Body of pancreas (tissue), 4 donors: ENCODE data around the gene ASTN2. TPM values are rescaled to one million over a fixed set of nuclear protein-coding genes. Genes with fewer than 3 reads are reported as not detected.

Experiments
- ATAC-seq: fragments of 150-250 bp; one replicate; pipeline ENCODE4 v1.9.1; 2016
- DNase-seq, 4 donors: peaks; one replicate each; pipeline ENCODE4 v3.0.0-alpha.2; 2019
- H3K27ac ChIP-seq, 4 donors: fragments of 200-600 bp; sonication (generic); 1 replicate in 3 of 4; 2 replicates in 1 of 4; pipeline versions ENCODE4 v1.5.1 to v1.6.1; 2016 to 2019; ENCODE audit warnings: mild to moderate bottlenecking in 1 of 4, mixed read lengths in 1 of 4, moderate library complexity in 1 of 4
- H3K27me3 ChIP-seq, 2 donors: fragments of 200-600 bp; sonication (generic); one replicate each; pipeline ENCODE4 v1.6.0; 2016; ENCODE audit warnings: mild to moderate bottlenecking in 1 of 2
- H3K36me3 ChIP-seq, 2 donors: fragments of 200-600 bp; sonication (generic); replicated peaks in 1 of 2; 2 replicates each; pipeline ENCODE4 v1.5.1; 2016; ENCODE audit warnings: low read depth in 2 of 2; ENCODE audit not compliant: insufficient read depth in 1 of 2
- H3K4me1 ChIP-seq: fragments of 200-600 bp; sonication (generic); one replicate; pipeline ENCODE4 v1.6.0; 2016
- H3K4me3 ChIP-seq, 2 donors: fragments of 200-600 bp; sonication (generic); 1 replicate in 1 of 2; 2 replicates in 1 of 2; pipeline ENCODE4 v1.5.1; 2016 to 2019
- H3K9me3 ChIP-seq, 3 donors: fragments of 200-600 bp; sonication (generic); 1 replicate in 2 of 3; 2 replicates in 1 of 3; pipeline ENCODE4 v1.5.1; 2016
- CTCF ChIP-seq, 7 experiments: fragments of 450-650 bp in 4 of 7; fragments of 200-600 bp in 3 of 7; sonication (generic) in 3 of 7; IDR thresholded peaks; one replicate each; pipeline ENCODE4 v1.5.1; 2016 to 2019; ENCODE audit warnings: antibody characterized with exemption in 7 of 7
- POLR2A ChIP-seq, 3 donors: fragments of 450-650 bp; IDR thresholded peaks; one replicate each; pipeline ENCODE4 v1.6.1; 2016; ENCODE audit warnings: antibody characterized with exemption in 3 of 3, mild to moderate bottlenecking in 2 of 3
- WGBS, 2 donors: methylation state at CpG; one replicate each; pipeline ENCODE4 v1.1.5; 2017; 5-methylcytosine and 5-hydroxymethylcytosine counted together
- intact Hi-C: fragments of 100-400 bp; cut with DNase I; formaldehyde crosslinking; loops from one replicate; pipeline ENCODE4 v1.15.1; 2023
- total RNA-seq, 2 donors: library from RNA; depleted of rRNA; stranded (reverse); fragments of >200 nt; gene quantifications; one replicate each; pipeline ENCODE4 v1.1.0, GENCODE V29; 2016

Gene ASTN2
- total RNA-seq, 2 donors from 2014 or later = 8.2 to 9.6 TPM

GRCh38 chr9:117008876-117009275 lies 406.0 kb downstream of the ASTN2 start:
- Histone ChIP-seq H3K4me1 (no peaks in the 10 kb centered on the region), H3K27me3 (no peaks in the 10 kb centered on the region), H3K9me3 (no peaks in the 10 kb centered on the region), H3K36me3 (no peaks in the 10 kb centered on the region), H3K27ac (no peak overlapping the region), H3K4me3 (no peak overlapping the region)
- ATAC-seq (no peak), DNase-seq (no peak)
- TF ChIP-seq POLR2A (IDR thresholded peaks at IDR 0.05) (no peak), CTCF (IDR thresholded peaks at IDR 0.05) (no peak)
- intact Hi-C loops = no loop called here
- 66 to 79% methylated on average over 2 of the region's 2 CpGs for WGBS, 2 donors

- TF ChIP-seq POLR2A (IDR thresholded peaks at IDR 0.05) (no peak), CTCF (IDR thresholded peaks at IDR 0.05) (no peak)
- no peak overlapping the region for H3K27ac ChIP-seq
- intact Hi-C loops = no loop called here
- no peaks in the 10 kb centered on the region for H3K9me3 ChIP-seq
- H3K36me3 ChIP-seq = no peaks in the 10 kb centered on the region
- ATAC-seq = no peak
- H3K4me1 ChIP-seq = no peaks in the 10 kb centered on the region
- no peak for DNase-seq
- H3K4me3 ChIP-seq = no peak overlapping the region
- no peaks in the 10 kb centered on the region for H3K27me3 ChIP-seq
These were observed 406.4 kb downstream of the ASTN2 start for GRCh38 chr9:117008461-117008860.

- Histone ChIP-seq H3K36me3 (no peaks in the 10 kb centered on the region), H3K4me3 (no peak overlapping the region), H3K27me3 (no peaks in the 10 kb centered on the region), H3K27ac (no peak overlapping the region), H3K4me1 (no peaks in the 10 kb centered on the region), H3K9me3 (no peaks in the 10 kb centered on the region)
- 66 to 67% methylated on average over 3 of the region's 3 CpGs for WGBS, 2 donors
- DNase-seq (no peak), ATAC-seq (no peak)
- TF ChIP-seq CTCF (IDR thresholded peaks at IDR 0.05) (no peak), POLR2A (IDR thresholded peaks at IDR 0.05) (no peak)
- intact Hi-C loops = no loop called here
These were observed 412.2 kb downstream of the ASTN2 start for GRCh38 chr9:117002686-117003085.

GRCh38 chr9:117000834-117001233 lies 414.0 kb downstream of the ASTN2 start:
- Histone ChIP-seq H3K36me3 (no peaks in the 10 kb centered on the region), H3K9me3 (no peaks in the 10 kb centered on the region), H3K27ac (no peak overlapping the region), H3K4me1 (no peaks in the 10 kb centered on the region), H3K4me3 (no peak overlapping the region), H3K27me3 (no peaks in the 10 kb centered on the region)
- TF ChIP-seq CTCF (IDR thresholded peaks at IDR 0.05) (no peak), POLR2A (IDR thresholded peaks at IDR 0.05) (no peak)
- DNase-seq (no peak), ATAC-seq (no peak)
- intact Hi-C loops = no loop called here

- no peaks in the 10 kb centered on the region for H3K27me3 ChIP-seq
- no peak for DNase-seq
- no peaks in the 10 kb centered on the region for H3K36me3 ChIP-seq
- no peak for ATAC-seq
- H3K27ac ChIP-seq = no peak overlapping the region
- intact Hi-C loops = no loop called here
- TF ChIP-seq CTCF (IDR thresholded peaks at IDR 0.05) = no peak
- TF ChIP-seq POLR2A (IDR thresholded peaks at IDR 0.05) = no peak
- no peaks in the 10 kb centered on the region for H3K9me3 ChIP-seq
- no peaks in the 10 kb centered on the region for H3K4me1 ChIP-seq
- no peak overlapping the region for H3K4me3 ChIP-seq
- 85 to 91% methylated on average over 2 of the region's 2 CpGs for WGBS, 2 donors
These were observed 414.6 kb downstream of the ASTN2 start for GRCh38 chr9:117000196-117000723.
